ENCODE data around the gene AKR7A3. TPM values are rescaled to one million over a fixed set of nuclear protein-coding genes. Genes with fewer than 3 reads are reported as not detected.

The AKR7A3 gene
- total RNA-seq, 1 experiment from 2014 or later = 0.40 TPM

DNA sequence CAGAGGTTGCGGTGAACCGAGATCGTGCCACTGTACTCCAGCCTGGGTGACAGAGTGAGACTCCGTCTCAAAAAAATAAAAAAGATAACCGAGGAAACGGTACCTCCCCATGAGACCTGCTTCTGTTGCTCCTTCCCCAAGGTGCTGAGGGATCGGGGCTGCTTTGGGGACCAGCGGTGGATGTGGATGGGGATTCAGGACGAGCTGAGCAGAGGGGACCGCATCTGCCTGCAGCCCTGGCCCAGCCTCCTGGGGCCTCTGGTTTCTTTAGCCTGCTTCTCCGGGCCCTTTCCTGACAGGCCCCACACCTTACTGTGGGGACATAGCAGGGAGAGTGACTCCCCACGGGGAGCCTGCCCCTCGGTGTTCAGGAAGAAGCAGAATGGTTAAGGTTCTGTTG is 40.6 kb upstream of the AKR7A3 start:
- no peak for ATAC-seq
- intact Hi-C loops (cut with micrococcal nuclease) = no loop called here
- Histone ChIP-seq H3F3A (ENCODE audit: low read length, unreplicated experiment) (no peaks in the 10 kb centered on the region), H2AFZ (ENCODE audit: low read length) (no peak overlapping the region), H3K9ac (ENCODE audit: low read length) (no peak overlapping the region), H3K36me3 (ENCODE audit: low read depth, low read length) (no peaks in the 10 kb centered on the region), H3K27me3 (ENCODE audit: low read length) (no peaks in the 10 kb centered on the region), H3K4me2 (ENCODE audit: low read length) (no peak overlapping the region), H3K27ac (ENCODE audit: low read length) (no peak overlapping the region), H3K4me1 (ENCODE audit: insufficient read depth, low read length) (peaks cover 3% of the 10 kb centered on the region; the same call in 1 of the 2 replicates), H3K9me2 (replicated peaks; ENCODE audit: low read length) (no peaks in the 10 kb centered on the region), H3K79me2 (ENCODE audit: low read length) (no peaks in the 10 kb centered on the region), H3K9me3 (ENCODE audit: low read length) (no peaks in the 10 kb centered on the region), H3K4me3 (ENCODE audit: low read length) (no peak overlapping the region), H4K20me1 (ENCODE audit: low read length) (no peaks in the 10 kb centered on the region)
- TF ChIP-seq EZH2 (IDR thresholded peaks at IDR 0.05; ENCODE audit: low read length, unreplicated experiment) (no peak), EZH2phosphoT487 (IDR thresholded peaks at IDR 0.05; ENCODE audit: borderline replicate concordance, low read length) (no peak)
- TF ChIP-seq, protein P1, sequence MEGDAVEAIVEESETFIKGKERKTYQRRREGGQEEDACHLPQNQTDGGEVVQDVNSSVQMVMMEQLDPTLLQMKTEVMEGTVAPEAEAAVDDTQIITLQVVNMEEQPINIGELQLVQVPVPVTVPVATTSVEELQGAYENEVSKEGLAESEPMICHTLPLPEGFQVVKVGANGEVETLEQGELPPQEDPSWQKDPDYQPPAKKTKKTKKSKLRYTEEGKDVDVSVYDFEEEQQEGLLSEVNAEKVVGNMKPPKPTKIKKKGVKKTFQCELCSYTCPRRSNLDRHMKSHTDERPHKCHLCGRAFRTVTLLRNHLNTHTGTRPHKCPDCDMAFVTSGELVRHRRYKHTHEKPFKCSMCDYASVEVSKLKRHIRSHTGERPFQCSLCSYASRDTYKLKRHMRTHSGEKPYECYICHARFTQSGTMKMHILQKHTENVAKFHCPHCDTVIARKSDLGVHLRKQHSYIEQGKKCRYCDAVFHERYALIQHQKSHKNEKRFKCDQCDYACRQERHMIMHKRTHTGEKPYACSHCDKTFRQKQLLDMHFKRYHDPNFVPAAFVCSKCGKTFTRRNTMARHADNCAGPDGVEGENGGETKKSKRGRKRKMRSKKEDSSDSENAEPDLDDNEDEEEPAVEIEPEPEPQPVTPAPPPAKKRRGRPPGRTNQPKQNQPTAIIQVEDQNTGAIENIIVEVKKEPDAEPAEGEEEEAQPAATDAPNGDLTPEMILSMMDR (conservative IDR thresholded peaks at IDR 0.05; ENCODE audit: low read depth, low read length) = no peak
- CTCF ChIA-PET = no interaction called here
- DNase-seq = no peak
- no TSS peak for BruUV-seq (replicated peaks)
- POLR2A ChIA-PET (ENCODE audit: unreplicated experiment) = no interaction called here

DNA sequence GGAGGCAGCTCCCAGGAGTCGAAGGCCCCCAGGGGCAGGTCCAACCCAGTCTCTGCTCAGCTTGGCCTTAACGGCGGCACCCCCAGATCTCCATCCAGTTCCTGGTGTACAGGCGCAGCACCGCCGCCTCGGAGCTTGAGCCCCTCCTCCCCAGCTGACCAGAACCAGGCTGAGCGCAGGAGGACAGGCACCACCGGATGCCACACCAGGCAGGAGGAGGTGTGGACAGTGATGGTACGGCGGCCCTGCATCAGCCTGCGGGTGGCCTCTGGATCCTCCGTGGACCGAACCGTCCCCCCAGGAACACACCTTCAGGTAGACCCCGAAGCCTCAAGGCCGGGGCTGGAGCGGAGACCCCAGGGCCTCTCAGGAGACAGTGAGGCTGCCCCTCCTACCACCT is 39.9 kb upstream of the AKR7A3 start:
- ChIA-PET CTCF (no interaction called here), POLR2A (ENCODE audit: unreplicated experiment) (no interaction called here)
- no peak for DNase-seq
- H3K4me3 ChIP-seq (ENCODE audit: low read length) = no peak overlapping the region
- no peak overlapping the region for H3K9ac ChIP-seq (ENCODE audit: low read length)
- no peaks in the 10 kb centered on the region for H3K36me3 ChIP-seq (ENCODE audit: low read depth, low read length)
- no peaks in the 10 kb centered on the region for H3K27me3 ChIP-seq (ENCODE audit: low read length)
- no peak overlapping the region for H2AFZ ChIP-seq (ENCODE audit: low read length)
- no peaks in the 10 kb centered on the region for H3K4me1 ChIP-seq (ENCODE audit: insufficient read depth, low read length)
- no peaks in the 10 kb centered on the region for H4K20me1 ChIP-seq (ENCODE audit: low read length)
- H3K79me2 ChIP-seq (ENCODE audit: low read length) = no peaks in the 10 kb centered on the region
- no peak for ATAC-seq
- intact Hi-C loops (cut with micrococcal nuclease) = no loop called here
- H3K9me2 ChIP-seq (replicated peaks; ENCODE audit: low read length) = no peaks in the 10 kb centered on the region
- no peaks in the 10 kb centered on the region for H3F3A ChIP-seq (ENCODE audit: low read length, unreplicated experiment)
- H3K27ac ChIP-seq (ENCODE audit: low read length) = no peak overlapping the region
- no peaks in the 10 kb centered on the region for H3K9me3 ChIP-seq (ENCODE audit: low read length)
- BruUV-seq (replicated peaks) = no TSS peak
- TF ChIP-seq EZH2phosphoT487 (IDR thresholded peaks at IDR 0.05; ENCODE audit: borderline replicate concordance, low read length) (no peak), EZH2 (IDR thresholded peaks at IDR 0.05; ENCODE audit: low read length, unreplicated experiment) (no peak)
- TF ChIP-seq, protein P1 (conservative IDR thresholded peaks at IDR 0.05; ENCODE audit: low read depth, low read length) = no peak
- no peak overlapping the region for H3K4me2 ChIP-seq (ENCODE audit: low read length)

DNA sequence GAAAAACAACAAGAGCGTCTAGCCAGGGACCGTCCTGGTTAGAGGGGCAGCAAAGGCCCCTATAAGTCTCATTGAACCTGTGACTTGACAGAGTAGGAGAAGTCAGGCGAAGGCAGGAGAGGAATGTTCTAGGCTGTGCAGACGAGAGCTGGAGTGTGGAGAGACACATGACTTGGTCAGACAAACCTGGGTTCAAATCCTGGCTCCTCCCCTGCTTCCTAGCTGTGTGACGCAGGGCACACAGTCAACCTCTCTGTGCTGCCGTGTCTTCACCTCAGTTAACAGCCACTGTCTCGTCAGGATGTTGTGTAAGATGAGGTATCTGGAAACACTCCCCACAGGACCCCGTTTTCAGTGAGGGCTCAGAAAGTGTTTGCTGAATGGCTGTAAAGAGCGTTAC is 39.2 kb upstream of the AKR7A3 start:
- H3K9me3 ChIP-seq (ENCODE audit: low read length) = no peaks in the 10 kb centered on the region
- POLR2A ChIA-PET (ENCODE audit: unreplicated experiment) = interaction anchor here (0.5 kb wide), 1 partner anchor 283 kb away, joined by 6 read pairs; no protein-coding TSS in a partner anchor
- intact Hi-C loops (cut with micrococcal nuclease) = no loop called here
- no peaks in the 10 kb centered on the region for H3K79me2 ChIP-seq (ENCODE audit: low read length)
- no peak overlapping the region for H3K4me3 ChIP-seq (ENCODE audit: low read length)
- H3K36me3 ChIP-seq (ENCODE audit: low read depth, low read length) = no peaks in the 10 kb centered on the region
- no peak overlapping the region for H2AFZ ChIP-seq (ENCODE audit: low read length)
- no peak overlapping the region for H3K4me2 ChIP-seq (ENCODE audit: low read length)
- no TSS peak for BruUV-seq (replicated peaks)
- ATAC-seq (no peak), DNase-seq (no peak)
- CTCF ChIA-PET = no interaction called here
- H3K27ac ChIP-seq (ENCODE audit: low read length) = no peak overlapping the region
- no peaks in the 10 kb centered on the region for H3K9me2 ChIP-seq (replicated peaks; ENCODE audit: low read length)
- H3K9ac ChIP-seq (ENCODE audit: low read length) = no peak overlapping the region
- TF ChIP-seq, protein P1 (conservative IDR thresholded peaks at IDR 0.05; ENCODE audit: low read depth, low read length) = no peak
- TF ChIP-seq EZH2 (IDR thresholded peaks at IDR 0.05; ENCODE audit: low read length, unreplicated experiment) (no peak), EZH2phosphoT487 (IDR thresholded peaks at IDR 0.05; ENCODE audit: borderline replicate concordance, low read length) (no peak)
- no peaks in the 10 kb centered on the region for H3K4me1 ChIP-seq (ENCODE audit: insufficient read depth, low read length)
- H3K27me3 ChIP-seq (ENCODE audit: low read length) = no peaks in the 10 kb centered on the region
- no peaks in the 10 kb centered on the region for H4K20me1 ChIP-seq (ENCODE audit: low read length)
- no peaks in the 10 kb centered on the region for H3F3A ChIP-seq (ENCODE audit: low read length, unreplicated experiment)

Measured in PC-3 (cell line).